IPS-11a (cell line): ENCODE data around the gene AADACL4.
"Not testable (repeated sequence)": the region's sequence is repeated elsewhere in the genome, so short reads cannot be mapped to it uniquely, and the experiment has no call there.

Experiments used
- H3K4me3 ChIP-seq: one replicate; pipeline ENCODE4 v1.5.1; 2013; ENCODE audit warnings: low read depth, low read length, control low read depth

AADACL4 gene

GRCh38 chr1:12629511-12629956 is 14.4 kb upstream of the AADACL4 start:
- H3K4me3 ChIP-seq, result no peak overlapping the region

- H3K4me3 ChIP-seq, result no peak overlapping the region
Observed at GRCh38 chr1:12629985-12630760, 13.7 kb upstream of the AADACL4 start.

DNA sequence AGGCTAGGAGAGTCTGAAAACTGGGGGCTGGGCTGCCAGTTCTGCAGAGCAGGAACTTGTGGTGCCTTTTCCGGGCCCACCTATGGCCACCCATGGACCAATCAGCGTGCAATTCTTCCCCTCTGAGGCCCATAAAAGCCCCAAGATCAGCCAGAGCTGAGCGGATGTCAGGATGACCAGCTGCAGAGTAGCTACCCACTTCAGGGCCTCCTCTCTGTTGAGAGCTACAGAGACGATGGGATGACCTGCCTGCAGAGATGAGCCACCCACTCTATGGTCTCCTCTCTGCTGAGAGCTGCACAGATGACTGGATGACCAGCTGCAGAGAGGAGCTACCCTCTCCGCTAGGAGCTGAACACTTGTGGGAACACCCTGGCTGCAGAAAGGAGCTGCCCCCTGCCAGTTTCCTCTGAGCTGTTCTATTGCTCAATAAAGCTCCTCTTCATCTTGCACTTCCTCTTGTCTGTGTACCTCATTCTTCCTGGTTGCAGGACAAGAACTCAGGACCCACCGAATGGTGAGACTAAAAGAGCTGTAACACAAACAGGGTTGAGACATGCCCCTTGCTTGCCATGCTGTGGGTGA is 12.8 kb upstream of the AADACL4 start:
- H3K4me3 ChIP-seq, result no peak overlapping the region

DNA sequence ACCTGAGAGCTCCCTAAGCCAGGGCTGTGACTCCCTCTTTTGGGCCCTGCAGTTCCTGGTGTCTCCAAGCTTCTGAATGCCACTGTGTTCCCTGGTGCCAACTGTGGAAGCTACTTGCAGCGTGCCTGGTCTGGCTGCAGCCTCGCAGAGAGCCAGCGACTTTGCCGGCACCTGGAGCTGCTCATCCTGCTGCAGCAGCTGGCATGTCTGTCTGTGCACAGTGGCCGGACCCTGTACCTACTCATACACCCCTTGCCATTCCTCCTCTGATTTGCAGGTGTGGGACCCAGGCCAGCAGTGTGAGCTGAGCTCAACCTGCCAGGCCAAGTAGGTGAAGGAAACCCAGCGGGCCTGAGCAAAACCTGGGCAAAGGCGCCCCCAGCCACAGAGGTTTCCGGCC is 12.3 kb upstream of the AADACL4 start:
- H3K4me3 ChIP-seq, result no peak overlapping the region

DNA sequence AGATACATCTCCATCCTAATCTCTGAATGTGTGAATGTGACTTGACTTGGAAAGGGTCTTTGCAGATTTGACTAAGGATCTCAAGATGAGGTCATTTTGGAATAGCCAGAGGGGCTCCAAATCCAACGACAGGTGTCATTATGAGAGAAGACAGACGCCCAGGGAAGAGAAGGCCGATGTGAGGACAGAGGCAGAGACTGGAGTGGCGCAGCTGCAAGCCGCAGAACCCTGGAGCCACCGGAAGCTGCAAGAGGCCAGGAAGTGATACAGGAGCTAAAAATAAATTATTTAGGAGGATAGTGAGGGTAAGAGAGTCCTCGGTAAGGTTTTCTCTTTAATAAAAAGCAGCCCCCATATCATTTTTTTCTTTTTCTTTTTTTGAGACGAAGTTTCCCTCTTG is 9.7 kb upstream of the AADACL4 start:
- H3K4me3 ChIP-seq, result no peak overlapping the region

DNA sequence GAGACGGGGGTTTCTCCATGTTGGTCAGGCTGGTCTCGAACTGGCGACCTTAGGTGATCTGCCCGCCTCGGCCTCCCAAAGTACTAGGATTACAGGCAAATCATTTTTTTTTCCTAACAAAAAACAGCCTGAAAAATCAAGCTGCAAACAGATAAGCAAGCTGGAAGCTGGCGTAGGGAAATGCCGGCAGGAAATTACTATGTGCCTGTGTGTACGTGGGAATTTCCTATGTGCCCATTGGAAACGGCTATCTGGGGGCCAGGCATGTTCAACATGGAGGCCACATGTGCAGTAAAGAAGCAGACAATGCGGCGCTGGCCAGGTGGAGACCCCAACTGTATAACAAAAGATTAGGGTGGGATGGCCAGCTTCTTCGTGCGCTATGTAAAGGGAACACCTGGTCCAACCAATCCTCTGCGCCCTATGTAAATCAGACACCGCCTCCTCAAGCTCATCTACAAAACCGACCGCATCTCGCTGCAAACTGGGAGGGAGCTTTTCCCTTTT is 9.1 kb upstream of the AADACL4 start:
- H3K4me3 ChIP-seq, result no peak overlapping the region

DNA sequence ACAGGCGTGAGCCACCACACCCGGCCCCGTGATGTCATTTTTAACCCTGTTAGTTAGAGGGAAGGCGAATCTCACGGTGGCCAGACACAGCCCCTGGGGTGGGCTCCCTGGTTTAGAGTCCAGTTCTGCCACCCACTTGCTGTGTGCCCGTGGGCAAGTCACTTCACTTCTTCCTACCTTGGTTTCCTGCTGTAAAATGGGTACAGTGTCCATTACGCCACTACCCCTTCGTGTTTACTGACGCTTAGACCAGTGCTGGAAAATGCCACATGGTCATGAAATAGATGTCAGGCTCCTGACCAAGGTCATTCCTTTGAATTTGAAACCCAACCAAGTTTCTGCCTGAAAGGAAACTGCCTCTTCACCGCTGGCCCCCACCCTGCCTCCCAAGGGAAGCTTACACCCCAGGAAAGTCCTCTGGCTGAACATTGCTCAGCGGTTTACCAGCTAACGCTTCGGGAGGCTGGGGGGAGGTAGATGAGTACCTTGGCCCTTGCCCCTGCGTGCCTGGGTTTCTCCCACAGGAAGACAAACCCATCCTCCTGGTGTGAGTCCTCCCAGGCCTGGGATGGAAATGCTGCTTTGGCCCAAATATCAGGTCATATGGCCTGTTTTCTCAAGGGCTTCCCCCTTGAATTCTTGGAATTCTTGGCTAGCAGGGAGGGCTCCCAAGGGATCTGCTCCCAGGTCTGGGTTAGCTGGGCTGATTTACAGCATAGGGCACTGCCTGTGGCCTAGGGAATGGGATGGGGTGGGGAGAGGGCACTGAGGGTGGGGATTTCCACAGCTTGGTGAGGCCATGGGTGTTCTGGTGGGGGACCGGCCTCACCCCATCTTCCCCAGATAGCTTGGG is 7.6 kb upstream of the AADACL4 start:
- H3K4me3 ChIP-seq, result no peak overlapping the region

- no peak overlapping the region for H3K4me3 ChIP-seq
Observed at GRCh38 chr1:12637693-12638092, 6.2 kb upstream of the AADACL4 start.

DNA sequence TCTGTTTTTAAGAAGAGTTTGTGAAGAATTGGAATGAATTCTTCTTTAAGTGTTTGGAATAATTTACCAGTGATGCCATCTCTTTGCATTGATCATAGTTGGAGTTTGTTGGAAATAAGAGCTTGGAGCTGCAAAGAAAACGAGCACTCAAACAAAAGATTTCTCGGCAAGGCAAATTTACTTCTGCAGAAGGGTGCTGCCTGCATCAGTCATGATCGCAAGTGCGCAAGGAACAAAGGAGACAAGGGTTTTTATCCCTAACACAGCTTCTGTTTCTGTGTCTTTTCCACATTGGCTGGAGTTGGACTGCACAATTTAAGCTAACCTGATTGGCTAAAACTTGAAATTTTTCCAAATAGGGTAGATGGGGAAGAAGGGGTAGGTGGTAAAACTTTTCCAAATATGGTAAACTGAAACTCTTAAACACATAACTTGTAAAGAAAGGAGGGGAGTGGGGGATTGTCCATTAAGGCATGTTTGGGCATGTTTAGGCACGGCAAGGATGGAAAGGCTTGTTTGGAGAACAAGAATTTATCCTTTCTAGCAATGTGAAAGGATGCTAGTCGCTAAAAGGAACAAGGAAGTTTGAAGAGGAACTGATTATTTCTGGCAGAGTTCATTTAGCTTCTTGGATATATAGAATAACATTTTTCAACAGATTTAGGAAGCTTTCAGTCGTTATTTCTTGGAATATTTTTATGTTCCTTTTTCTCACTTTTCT is 3.5 kb upstream of the AADACL4 start:
- H3K4me3 ChIP-seq, result no peak overlapping the region

DNA sequence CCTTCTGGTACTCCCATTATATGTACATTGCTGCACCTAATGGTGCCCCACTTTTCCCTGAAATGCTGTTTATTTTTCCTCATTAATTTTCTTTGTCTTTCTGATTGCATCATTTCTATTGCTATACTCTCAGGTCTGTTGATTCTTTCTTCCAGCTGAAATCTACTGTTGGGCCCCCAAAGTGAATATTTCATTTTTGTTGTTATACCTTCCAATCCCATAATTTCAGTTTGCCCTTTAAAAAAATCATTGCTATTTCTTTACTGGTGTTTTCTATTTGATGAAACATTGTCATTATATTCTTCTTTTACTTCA is 3.0 kb upstream of the AADACL4 start:
- no peak overlapping the region for H3K4me3 ChIP-seq

DNA sequence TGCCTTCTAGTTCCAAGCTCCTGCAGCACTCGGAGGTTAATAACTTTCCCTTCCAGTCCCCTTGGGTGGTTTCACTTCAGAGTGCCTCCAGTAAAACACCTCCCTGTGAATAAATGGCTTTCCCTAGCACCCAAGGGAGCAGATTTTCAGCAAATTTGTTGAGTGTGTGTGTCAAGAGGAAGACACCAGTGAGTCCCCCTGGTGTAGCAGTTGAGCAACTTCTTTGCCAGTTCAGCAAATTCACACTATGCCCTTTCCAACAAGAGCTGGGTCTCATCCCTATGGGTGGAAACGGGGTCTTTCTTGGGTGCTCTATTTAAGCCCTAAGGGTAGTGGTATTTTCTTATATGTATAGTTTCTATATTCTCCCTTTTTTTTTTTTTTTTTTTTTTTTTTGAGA is 806 bp upstream of the AADACL4 start:
- no peak overlapping the region for H3K4me3 ChIP-seq

- no peak overlapping the region for H3K4me3 ChIP-seq
Observed at GRCh38 chr1:12644237-12644636, 352 bp downstream of the AADACL4 start.

DNA sequence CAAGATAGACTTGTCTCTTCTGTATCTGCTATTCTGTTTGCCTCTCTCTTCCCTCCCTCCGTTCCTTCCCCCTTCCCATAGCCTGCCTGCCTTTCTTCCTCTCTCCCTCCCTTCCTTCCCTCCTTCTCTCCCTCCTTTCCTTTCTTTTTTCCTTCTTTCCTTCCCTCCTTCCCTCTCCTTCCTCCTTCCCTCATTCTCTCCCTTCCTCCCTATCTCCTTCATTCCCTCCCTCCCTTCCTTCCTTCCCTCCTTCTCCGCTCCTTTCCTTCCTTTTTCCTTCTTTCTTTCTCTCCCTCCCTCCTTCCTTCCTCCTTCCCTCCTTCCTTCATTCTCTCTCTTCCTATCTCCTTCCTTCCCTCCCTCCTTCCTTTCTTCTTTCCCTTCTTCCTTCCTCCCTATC is 944 bp downstream of the AADACL4 start:
- no peak overlapping the region for H3K4me3 ChIP-seq

GRCh38 chr1:12645401-12645800 is 1.5 kb downstream of the AADACL4 start:
- not testable (repeated sequence) for H3K4me3 ChIP-seq

- H3K4me3 ChIP-seq, result no peak overlapping the region
Observed at GRCh38 chr1:12648741-12649140, 4.9 kb downstream of the AADACL4 start.

DNA sequence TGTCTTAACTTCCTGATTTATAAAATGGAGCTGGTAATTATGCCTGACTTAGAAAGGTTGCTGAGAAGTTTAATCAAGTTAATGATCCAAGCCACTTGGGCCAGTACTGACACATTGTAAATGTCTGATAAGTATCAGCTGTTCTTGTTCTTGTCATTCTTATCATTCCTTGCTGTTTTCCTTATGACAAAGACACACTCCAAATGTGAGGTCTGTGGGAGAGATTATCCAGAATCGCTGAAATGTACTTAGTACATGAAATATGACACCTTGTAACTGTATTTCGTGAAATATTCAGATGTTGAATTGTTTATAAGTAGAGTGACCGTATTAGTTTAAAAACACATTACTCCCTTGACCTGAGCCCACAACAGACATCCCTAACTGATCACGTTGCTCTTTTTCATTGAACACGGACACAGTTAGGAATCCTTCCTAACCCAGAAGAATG is 6.1 kb downstream of the AADACL4 start:
- no peak overlapping the region for H3K4me3 ChIP-seq

GRCh38 chr1:12654004-12654567 is 10.2 kb downstream of the AADACL4 start:
- no peak overlapping the region for H3K4me3 ChIP-seq

- no peak overlapping the region for H3K4me3 ChIP-seq
Observed at GRCh38 chr1:12654657-12655056, 10.8 kb downstream of the AADACL4 start.

GRCh38 chr1:12656575-12656974 is 12.7 kb downstream of the AADACL4 start:
- no peak overlapping the region for H3K4me3 ChIP-seq

GRCh38 chr1:12657060-12657884 is 13.4 kb downstream of the AADACL4 start:
- H3K4me3 ChIP-seq, result no peak overlapping the region
